Ectodermal cell (in vitro differentiated cells): ENCODE results near the gene NEAT1.
"Not testable (repeated sequence)": the region's sequence is repeated elsewhere in the genome, so short reads cannot be mapped to it uniquely, and the experiment has no call there.

Experiments
- H3K27ac ChIP-seq: 2 replicates; pipeline ENCODE4 v1.7.0; 2013; ENCODE audit warnings: mild to moderate bottlenecking, low read depth, low read length; ENCODE audit not compliant: insufficient read depth, poor library complexity, severe bottlenecking
- H3K27me3 ChIP-seq: 2 replicates; pipeline ENCODE4 v1.7.0; 2013; ENCODE audit warnings: mild to moderate bottlenecking, low read length; ENCODE audit not compliant: insufficient read depth, control insufficient read depth, poor library complexity, severe bottlenecking
- H3K36me3 ChIP-seq: one replicate; pipeline ENCODE4 v1.7.0; 2013; ENCODE audit warnings: low read length; ENCODE audit not compliant: control insufficient read depth, insufficient read depth
- H3K4me1 ChIP-seq: one replicate; pipeline ENCODE4 v1.7.0; 2013; ENCODE audit warnings: low read length; ENCODE audit not compliant: control insufficient read depth, insufficient read depth
- H3K4me3 ChIP-seq: 2 replicates; pipeline ENCODE4 v1.7.0; 2013; ENCODE audit warnings: low read depth, low read length, control low read depth; ENCODE audit not compliant: insufficient read depth
- H3K9me3 ChIP-seq: 2 replicates; pipeline ENCODE4 v1.7.0; 2013; ENCODE audit warnings: mild to moderate bottlenecking, low read length, moderate library complexity; ENCODE audit not compliant: control insufficient read depth
- WGBS, 2 experiments: methylation state at CpG; one replicate each; pipeline ENCODE4 v1.1.7; 2013; ENCODE audit warnings: missing lambda C conversion rate in 2 of 2; 5-methylcytosine and 5-hydroxymethylcytosine counted together

The NEAT1 gene

GRCh38 chr11:65410936-65411680, 11.5 kb upstream of the NEAT1 start:
- no peak overlapping the region for H3K27ac ChIP-seq
- no peaks in the 10 kb centered on the region for H3K36me3 ChIP-seq

GRCh38 chr11:65411681-65412070, 10.9 kb upstream of the NEAT1 start:
- Histone ChIP-seq H3K4me1 (peaks cover 8% of the 10 kb centered on the region), H3K36me3 (no peaks in the 10 kb centered on the region), H3K27ac (no peak overlapping the region), H3K9me3 (no peaks in the 10 kb centered on the region), H3K27me3 (no peaks in the 10 kb centered on the region), H3K4me3 (no peak overlapping the region)
- 88 to 93% methylated on average over 5 of the region's 5 CpGs for WGBS, 2 experiments

More at GRCh38 chr11:65410936-65411680, 11.5 kb upstream of the NEAT1 start:
- Histone ChIP-seq H3K4me1 (peaks cover 7% of the 10 kb centered on the region), H3K4me3 (no peak overlapping the region), H3K27me3 (no peaks in the 10 kb centered on the region), H3K9me3 (no peaks in the 10 kb centered on the region)
- WGBS, 2 experiments = 90 to 91% methylated on average over 29 of the region's 29 CpGs

GRCh38 chr11:65412271-65413076, 10.1 kb upstream of the NEAT1 start:
- Histone ChIP-seq H3K36me3 (no peaks in the 10 kb centered on the region), H3K4me1 (peaks cover 8% of the 10 kb centered on the region), H3K27me3 (no peaks in the 10 kb centered on the region), H3K4me3 (no peak overlapping the region), H3K9me3 (no peaks in the 10 kb centered on the region), H3K27ac (no peak overlapping the region)
- WGBS, 2 experiments = 93 to 94% methylated on average over 24 of the region's 24 CpGs

GRCh38 chr11:65413077-65413664, 9.4 kb upstream of the NEAT1 start:
- not testable (repeated sequence) for H3K9me3 ChIP-seq, H3K27me3 ChIP-seq, H3K36me3 ChIP-seq, H3K27ac ChIP-seq, H3K4me3 ChIP-seq
- peaks cover 13% of the 10 kb centered on the region for H3K4me1 ChIP-seq
- WGBS, 2 experiments = 90 to 94% methylated on average over 15 of the region's 15 CpGs

- H3K4me1 ChIP-seq = peaks cover 30% of the 10 kb centered on the region
- H3K9me3 ChIP-seq = no peaks in the 10 kb centered on the region
- H3K36me3 ChIP-seq = no peaks in the 10 kb centered on the region
- WGBS, 2 experiments = 91 to 93% methylated on average over 11 of the region's 11 CpGs
- no peak overlapping the region for H3K27ac ChIP-seq
- no peaks in the 10 kb centered on the region for H3K27me3 ChIP-seq
- no peak overlapping the region for H3K4me3 ChIP-seq
Observed at GRCh38 chr11:65414776-65415498, 7.7 kb upstream of the NEAT1 start.

- WGBS, 2 experiments = 81 to 82% methylated on average over 11 of the region's 11 CpGs
- Histone ChIP-seq H3K27ac (no peak overlapping the region), H3K27me3 (no peaks in the 10 kb centered on the region), H3K4me1 (peaks cover 38% of the 10 kb centered on the region), H3K9me3 (no peaks in the 10 kb centered on the region), H3K4me3 (peak overlapping the region; percentile 12), H3K36me3 (no peaks in the 10 kb centered on the region)
Observed at GRCh38 chr11:65415499-65416340, 6.9 kb upstream of the NEAT1 start.

GRCh38 chr11:65416341-65416824, 6.2 kb upstream of the NEAT1 start:
- Histone ChIP-seq H3K4me1 (peaks cover 44% of the 10 kb centered on the region), H3K27me3 (no peaks in the 10 kb centered on the region), H3K9me3 (no peaks in the 10 kb centered on the region), H3K4me3 (peak overlapping the region; percentile 12), H3K36me3 (no peaks in the 10 kb centered on the region), H3K27ac (no peak overlapping the region)
- 7 to 9% methylated on average over 18 of the region's 18 CpGs for WGBS, 2 experiments

- H3K27ac ChIP-seq = no peak overlapping the region
- H3K27me3 ChIP-seq = no peaks in the 10 kb centered on the region
- H3K4me3 ChIP-seq = no peak overlapping the region
- no peaks in the 10 kb centered on the region for H3K36me3 ChIP-seq
- H3K4me1 ChIP-seq = peaks cover 50% of the 10 kb centered on the region
- H3K9me3 ChIP-seq = no peaks in the 10 kb centered on the region
- 74 to 81% methylated on average over 14 of the region's 14 CpGs for WGBS, 2 experiments
Observed at GRCh38 chr11:65416841-65417701, 5.5 kb upstream of the NEAT1 start.
